ENCODE results near the gene MYO9B. TPM values are rescaled to one million over a fixed set of nuclear protein-coding genes. Genes with fewer than 3 reads are reported as not detected.
"Not testable (repeated sequence)": the region's sequence is repeated elsewhere in the genome, so short reads cannot be mapped to it uniquely, and the experiment has no call there.

The MYO9B gene
- polyA plus RNA-seq, 3 donors, result 5.9 to 366 (median 7.5) TPM

- Mint-ChIP-seq H3K27me3 (ENCODE audit: low read depth in 3 of 3) (peaks cover 0 to 2% (median 0%) of the 10 kb centered on the region in 3 donors), H3K9me3 (peaks cover 4 to 16% (median 9%) of the 10 kb centered on the region in 7 donors), H3K4me3 (no peak overlapping the region), H3K36me3 (peaks cover 74 to 91% of the 10 kb centered on the region in 2 donors), H3K27ac (peak overlapping the region; percentile 70 to 99 (median 99)), H3K4me1 (peaks cover 63% of the 10 kb centered on the region)
- no peak for TF ChIP-seq CTCF (IDR thresholded peaks at IDR 0.05)
- peaks cover 41 to 70% of the 10 kb centered on the region in 2 donors for H3K36me3 ChIP-seq (replicated peaks in 1 of 2; ENCODE audit: control insufficient read depth in 1 of 2, insufficient read depth in 2 of 2, low read length in 2 of 2)
- 92% methylated on average over 2 of the region's 7 CpGs for whole genome bisulfite sequencing (ENCODE audit: insufficient coverage)
- no peaks in the 10 kb centered on the region for H3K27me3 ChIP-seq (ENCODE audit: control insufficient read depth in 2 of 2, insufficient read depth in 2 of 2, low read length in 2 of 2)
- no peak overlapping the region for H2AFZ ChIP-seq (ENCODE audit: insufficient read depth, low read depth, low read length, poor library complexity, severe bottlenecking)
- DNase-seq, result no peak
- H4K20me1 ChIP-seq (ENCODE audit: insufficient read depth, low read length), result peaks cover 49% of the 10 kb centered on the region
- H3K9me3 ChIP-seq (replicated peaks in 1 of 2; ENCODE audit: control insufficient read depth in 1 of 2, insufficient read depth in 1 of 2, low read length in 2 of 2), result peaks cover 0 to 5% of the 10 kb centered on the region in 2 donors
- peaks cover 55 to 57% of the 10 kb centered on the region in 2 donors for H3K4me1 ChIP-seq (ENCODE audit: control insufficient read depth in 1 of 2, insufficient read depth in 2 of 2, low read length in 2 of 2)
- H3K79me2 ChIP-seq (ENCODE audit: insufficient read depth, low read length), result peaks cover 95% of the 10 kb centered on the region
- no peak overlapping the region for H3K4me3 ChIP-seq (replicated peaks in 1 of 3; ENCODE audit: low read depth in 2 of 3, low read length in 3 of 3)
- peak overlapping the region in 1 of 2 donors; percentile 75 for H3K27ac ChIP-seq (ENCODE audit: low read depth in 1 of 2, low read length in 2 of 2)
- no peak overlapping the region for H3K9ac ChIP-seq (ENCODE audit: insufficient read depth, low read length, poor library complexity, severe bottlenecking)
- intact Hi-C loops (cut with micrococcal nuclease), result no loop called here
- H3K4me2 ChIP-seq (replicated peaks; ENCODE audit: extremely low read depth, low read length, poor library complexity, severe bottlenecking), result no peak overlapping the region
These were observed 29.1 kb downstream of the MYO9B start for GRCh38 chr19:17104679-17105078.

GRCh38 chr19:17105556-17105955 lies 30.0 kb downstream of the MYO9B start:
- Histone ChIP-seq H3K79me2 (ENCODE audit: insufficient read depth, low read length) (peaks cover 92% of the 10 kb centered on the region), H3K27me3 (ENCODE audit: control insufficient read depth in 2 of 2, insufficient read depth in 2 of 2, low read length in 2 of 2) (no peaks in the 10 kb centered on the region), H3K4me2 (replicated peaks; ENCODE audit: extremely low read depth, low read length, poor library complexity, severe bottlenecking) (no peak overlapping the region), H3K4me3 (replicated peaks in 1 of 3; ENCODE audit: low read depth in 2 of 3, low read length in 3 of 3) (no peak overlapping the region), H3K27ac (ENCODE audit: low read depth in 1 of 2, low read length in 2 of 2) (peak overlapping the region; percentile 70 to 75), H4K20me1 (ENCODE audit: insufficient read depth, low read length) (peaks cover 45% of the 10 kb centered on the region), H3K9me3 (replicated peaks in 1 of 2; ENCODE audit: control insufficient read depth in 1 of 2, insufficient read depth in 1 of 2, low read length in 2 of 2) (peaks cover 0 to 5% of the 10 kb centered on the region in 2 donors), H3K9ac (ENCODE audit: insufficient read depth, low read length, poor library complexity, severe bottlenecking) (no peak overlapping the region), H3K4me1 (ENCODE audit: control insufficient read depth in 1 of 2, insufficient read depth in 2 of 2, low read length in 2 of 2) (peaks cover 64 to 66% of the 10 kb centered on the region in 2 donors), H2AFZ (ENCODE audit: insufficient read depth, low read depth, low read length, poor library complexity, severe bottlenecking) (no peak overlapping the region), H3K36me3 (replicated peaks in 1 of 2; ENCODE audit: control insufficient read depth in 1 of 2, insufficient read depth in 2 of 2, low read length in 2 of 2) (peaks cover 41 to 65% of the 10 kb centered on the region in 2 donors)
- no peak for TF ChIP-seq CTCF (IDR thresholded peaks at IDR 0.05)
- Mint-ChIP-seq H3K36me3 (peaks cover 78 to 90% of the 10 kb centered on the region in 2 donors), H3K4me3 (no peak overlapping the region), H3K27me3 (ENCODE audit: low read depth in 3 of 3) (peaks cover 0 to 2% (median 0%) of the 10 kb centered on the region in 3 donors), H3K27ac (peak overlapping the region; percentile 70 to 99 (median 99)), H3K4me1 (peaks cover 72% of the 10 kb centered on the region), H3K9me3 (peaks cover 4 to 14% (median 9%) of the 10 kb centered on the region in 7 donors)
- peak in 2 of 3 donors; percentile 65 to 66 for DNase-seq
- intact Hi-C loops (cut with micrococcal nuclease), result no loop called here
- WGBS (ENCODE audit: insufficient coverage), result 10% methylated on average over 2 of the region's 3 CpGs

GRCh38 chr19:17106964-17107363 lies 31.4 kb downstream of the MYO9B start:
- H3K9me3 ChIP-seq (replicated peaks in 1 of 2; ENCODE audit: control insufficient read depth in 1 of 2, insufficient read depth in 1 of 2, low read length in 2 of 2); H3K27me3 Mint-ChIP-seq (ENCODE audit: low read depth in 3 of 3); H3K27me3 ChIP-seq (ENCODE audit: control insufficient read depth in 2 of 2, insufficient read depth in 2 of 2, low read length in 2 of 2); DNase-seq; H2AFZ ChIP-seq (ENCODE audit: insufficient read depth, low read depth, low read length, poor library complexity, severe bottlenecking); intact Hi-C loops (cut with micrococcal nuclease): not testable (repeated sequence)
- Mint-ChIP-seq H3K36me3 (peaks cover 76 to 88% of the 10 kb centered on the region in 2 donors), H3K27ac (peak overlapping the region; percentile 97 to 99 (median 99)), H3K4me3 (peak overlapping the region; percentile 15 to 16), H3K4me1 (peaks cover 81% of the 10 kb centered on the region), H3K9me3 (peaks cover 3 to 11% (median 7%) of the 10 kb centered on the region in 7 donors)
- peak overlapping the region in 1 of 3 experiments; percentile 51 for H3K4me3 ChIP-seq (replicated peaks in 1 of 3; ENCODE audit: low read depth in 2 of 3, low read length in 3 of 3)
- WGBS (ENCODE audit: insufficient coverage), result 100% methylated on average over 3 of the region's 4 CpGs
- peak overlapping the region; percentile 49 for H3K4me2 ChIP-seq (replicated peaks; ENCODE audit: extremely low read depth, low read length, poor library complexity, severe bottlenecking)
- peaks cover 32 to 56% of the 10 kb centered on the region in 2 donors for H3K36me3 ChIP-seq (replicated peaks in 1 of 2; ENCODE audit: control insufficient read depth in 1 of 2, insufficient read depth in 2 of 2, low read length in 2 of 2)
- H3K9ac ChIP-seq (ENCODE audit: insufficient read depth, low read length, poor library complexity, severe bottlenecking), result peak overlapping the region; percentile 67
- peaks cover 31% of the 10 kb centered on the region for H4K20me1 ChIP-seq (ENCODE audit: insufficient read depth, low read length)
- H3K27ac ChIP-seq (ENCODE audit: low read depth in 1 of 2, low read length in 2 of 2), result peak overlapping the region; percentile 95
- peaks cover 92% of the 10 kb centered on the region for H3K79me2 ChIP-seq (ENCODE audit: insufficient read depth, low read length)
- H3K4me1 ChIP-seq (ENCODE audit: control insufficient read depth in 1 of 2, insufficient read depth in 2 of 2, low read length in 2 of 2), result peaks cover 78 to 80% of the 10 kb centered on the region in 2 donors

Data from CD14-positive monocyte (primary cell).